ENCODE results near the gene SEPTIN3. TPM values are rescaled to one million over a fixed set of nuclear protein-coding genes. Genes with fewer than 3 reads are reported as not detected.

Gene SEPTIN3
- total RNA-seq, 1 experiment from 2014 or later, result 3.9 TPM

GRCh38 chr22:42001121-42001520, 31.9 kb downstream of the SEPTIN3 start:
- no peaks in the 10 kb centered on the region for H3K4me1 ChIP-seq (ENCODE audit: control insufficient read depth, insufficient read depth, low read length)
- ChIA-PET CTCF (no interaction called here), POLR2A (no interaction called here)
- H3K27ac ChIP-seq (ENCODE audit: low read length), result no peak overlapping the region
- H3K4me3 ChIP-seq (ENCODE audit: low read depth in 2 of 2, low read length in 2 of 2), result no peak overlapping the region
- intact Hi-C loops (cut with micrococcal nuclease; ENCODE audit: unreplicated experiment) (no loop called here), in situ Hi-C loops (cut with HindIII; ENCODE audit: low pct_unique_long_range_greater_than_20kb, low sequenced_read_pairs) (no loop called here)
- BruUV-seq (replicated peaks), result no TSS peak
- no peak for TF ChIP-seq SIN3A (IDR thresholded peaks at IDR 0.05; ENCODE audit: borderline replicate concordance, insufficient read depth, low read depth, low read length)
- no peak for ATAC-seq
- no peaks in the 10 kb centered on the region for H3K9me3 ChIP-seq (ENCODE audit: control insufficient read depth, insufficient read depth, low read depth, low read length)
- no peaks in the 10 kb centered on the region for H3K27me3 ChIP-seq (ENCODE audit: control insufficient read depth, insufficient read depth, low read length)
- H3K36me3 ChIP-seq (ENCODE audit: control insufficient read depth, insufficient read depth, low read length), result no peaks in the 10 kb centered on the region
- DNase-seq (ENCODE audit: low read depth, low spot score), result no peak

GRCh38 chr22:42001706-42002105, 32.5 kb downstream of the SEPTIN3 start:
- TF ChIP-seq TCF7L2 (IDR thresholded peaks at IDR 0.05; ENCODE audit: low read depth, low read length) (no peak), CTCF (IDR thresholded peaks at IDR 0.05) (no peak), REST (IDR thresholded peaks at IDR 0.05; ENCODE audit: insufficient read depth in 1 of 2, low read depth in 2 of 2, low read length in 1 of 2) (no peak), POLR2AphosphoS5 (IDR thresholded peaks at IDR 0.05; ENCODE audit: low read depth, low read length) (no peak), SIN3A (IDR thresholded peaks at IDR 0.05; ENCODE audit: borderline replicate concordance, insufficient read depth, low read depth, low read length) (no peak)
- BruUV-seq (replicated peaks), result no TSS peak
- Histone ChIP-seq H3K36me3 (ENCODE audit: control insufficient read depth, insufficient read depth, low read length) (no peaks in the 10 kb centered on the region), H3K4me3 (ENCODE audit: low read depth in 2 of 2, low read length in 2 of 2) (no peak overlapping the region), H3K27ac (ENCODE audit: low read length) (no peak overlapping the region), H3K9me3 (ENCODE audit: control insufficient read depth, insufficient read depth, low read depth, low read length) (no peaks in the 10 kb centered on the region), H3K4me1 (ENCODE audit: control insufficient read depth, insufficient read depth, low read length) (no peaks in the 10 kb centered on the region), H3K27me3 (ENCODE audit: control insufficient read depth, insufficient read depth, low read length) (no peaks in the 10 kb centered on the region)
- no peak for ATAC-seq
- CTCF ChIA-PET, result no interaction called here
- in situ Hi-C loops (cut with HindIII; ENCODE audit: low pct_unique_long_range_greater_than_20kb, low sequenced_read_pairs) (no loop called here), intact Hi-C loops (cut with micrococcal nuclease; ENCODE audit: unreplicated experiment) (no loop called here)
- no peak for DNase-seq (ENCODE audit: low read depth, low spot score)
- POLR2A ChIA-PET, result no interaction called here

GRCh38 chr22:42007922-42008321, 38.7 kb downstream of the SEPTIN3 start:
- peaks cover 3% of the 10 kb centered on the region; the same call in 1 of the 2 replicates for H3K9me3 ChIP-seq (ENCODE audit: control insufficient read depth, insufficient read depth, low read depth, low read length)
- ChIA-PET POLR2A (no interaction called here), CTCF (no interaction called here)
- H3K36me3 ChIP-seq (ENCODE audit: control insufficient read depth, insufficient read depth, low read length), result no peaks in the 10 kb centered on the region
- BruUV-seq (replicated peaks), result no TSS peak
- TF ChIP-seq TCF7L2 (IDR thresholded peaks at IDR 0.05; ENCODE audit: low read depth, low read length) (no peak), CTCF (IDR thresholded peaks at IDR 0.05) (no peak), POLR2AphosphoS5 (IDR thresholded peaks at IDR 0.05; ENCODE audit: low read depth, low read length) (no peak), REST (IDR thresholded peaks at IDR 0.05; ENCODE audit: insufficient read depth in 1 of 2, low read depth in 2 of 2, low read length in 1 of 2) (no peak), SIN3A (IDR thresholded peaks at IDR 0.05; ENCODE audit: borderline replicate concordance, insufficient read depth, low read depth, low read length) (no peak)
- DNase-seq (ENCODE audit: low read depth, low spot score) (no peak), ATAC-seq (no peak)
- H3K4me3 ChIP-seq (ENCODE audit: low read depth in 2 of 2, low read length in 2 of 2), result no peak overlapping the region
- intact Hi-C loops (cut with micrococcal nuclease; ENCODE audit: unreplicated experiment), result no loop called here
- no peaks in the 10 kb centered on the region for H3K27me3 ChIP-seq (ENCODE audit: control insufficient read depth, insufficient read depth, low read length)
- no peak overlapping the region for H3K27ac ChIP-seq (ENCODE audit: low read length)
- H3K4me1 ChIP-seq (ENCODE audit: control insufficient read depth, insufficient read depth, low read length), result no peaks in the 10 kb centered on the region
- in situ Hi-C loops (cut with HindIII; ENCODE audit: low pct_unique_long_range_greater_than_20kb, low sequenced_read_pairs), result no loop called here
